Heart left ventricle (tissue), 16 donors: ENCODE data around the gene SLC22A14. TPM values are rescaled to one million over a fixed set of nuclear protein-coding genes. Genes with fewer than 3 reads are reported as not detected.

Source experiments
- ATAC-seq, 4 donors: fragments of 200-7000 bp; cut with Tn5 transposase; one replicate each; pipeline ENCODE4 v1.9.1; 2020 to 2022; ENCODE audit warnings: moderate library complexity in 4 of 4, mild to moderate bottlenecking in 3 of 4, moderate number of reproducible peaks in 1 of 4
- DNase-seq, 5 donors: peaks; one replicate each; pipeline ENCODE4 v3.0.0-alpha.2; 2020
- H3K27ac ChIP-seq, 12 donors: fragments of 200-600 bp; sonication (generic) in 4 of 12; one replicate each; pipeline versions ENCODE4 v1.5.0 to v1.8.0; 2016 to 2022; ENCODE audit warnings: mild to moderate bottlenecking in 2 of 12
- H3K27me3 ChIP-seq, 9 donors: fragments of 200-600 bp; sonication (generic) in 2 of 9; one replicate each; pipeline versions ENCODE4 v1.5.1 to v1.8.0; 2016 to 2022; ENCODE audit warnings: mild to moderate bottlenecking in 3 of 9
- H3K36me3 ChIP-seq, 9 donors: fragments of 200-600 bp; sonication (generic) in 2 of 9; one replicate each; pipeline versions ENCODE4 v1.5.0 to v1.8.0; 2018 to 2022; ENCODE audit warnings: mild to moderate bottlenecking in 2 of 9
- H3K4me1 ChIP-seq, 12 donors: fragments of 200-600 bp; sonication (generic) in 4 of 12; one replicate each; pipeline versions ENCODE4 v1.5.0 to v1.8.0; 2016 to 2022; ENCODE audit warnings: mild to moderate bottlenecking in 3 of 12
- H3K4me3 ChIP-seq, 12 donors: fragments of 200-600 bp; sonication (generic) in 4 of 12; one replicate each; pipeline versions ENCODE4 v1.5.0 to v1.8.0; 2017 to 2022; ENCODE audit warnings: mild to moderate bottlenecking in 9 of 12, moderate library complexity in 4 of 12
- H3K9me3 ChIP-seq, 12 donors: fragments of 200-600 bp; sonication (generic) in 4 of 12; one replicate each; pipeline versions ENCODE4 v1.5.0 to v1.8.0; 2016 to 2022; ENCODE audit warnings: mild to moderate bottlenecking in 1 of 12
- CTCF ChIP-seq, 12 donors: fragments of 200-600 bp; sonication (generic) in 4 of 12; IDR thresholded peaks; one replicate each; pipeline versions ENCODE4 v1.5.0 to v1.8.0; 2018 to 2022; ENCODE audit warnings: antibody characterized with exemption in 12 of 12, mild to moderate bottlenecking in 5 of 12
- POLR2A ChIP-seq, 2 donors: fragments of 450-650 bp; IDR thresholded peaks; one replicate each; pipeline ENCODE4 v1.6.1; 2017; ENCODE audit warnings: antibody characterized with exemption in 2 of 2, mild to moderate bottlenecking in 2 of 2, moderate library complexity in 2 of 2
- WGBS, 4 donors: extraction: QIAGEN DNeasy Blood & Tissue Kit in 2 of 4; methylation state at CpG; one replicate each; pipeline versions ENCODE4 v1.1.5 to v1.1.7; 2013 to 2018; 5-methylcytosine and 5-hydroxymethylcytosine counted together
- intact Hi-C, 10 donors: fragments of 100-400 bp; cut with DNase I; formaldehyde crosslinking; loops; one replicate each; pipeline versions ENCODE4 v1.11.1 to v1.14.2; 2022
- polyA plus RNA-seq, 2 donors: library from polyadenylated mRNA; stranded (reverse); fragments of 200-250 nt; gene quantifications; one replicate each; pipeline ENCODE4 v1.2.3, GENCODE V29; 2013
- total RNA-seq, 9 donors: library from RNA; depleted of rRNA in 2 of 9; stranded (reverse); fragments of >200 nt in 2 of 9; fragmentation: NEBNext Ultra II Directional in 3 of 9; extraction: Animal tissue kit (Norgen Biotek cat#: 25700) in 3 of 9; gene quantifications; one replicate each; pipeline versions ENCODE4 v1.1.0 to v1.2.4, GENCODE V29; 2016 to 2023
- donor health status: ischemic (EF 13 %, LVEDD 7.1; RV severe dilation, severe dysfunction).
- donor health status: healthy with polysubstance abuse.
- donor health status: DM: no; HTN: yes; CAD: no.
- donor health status: DM: no; HTN: no; CAD: no.
- donor health status: ischemic (EF 25% LVEDD 6.9; RV normal size, moderate dysfunction).
- donor health status: ischemic (EF 25% LVEDD 5.7; RV mildly dilated, moderate dysfunction).
- donor health status: healthy.
- donor health status: DM: yes; HTN: yes; CAD: no.
- donor health status: ischemic (EF 35%, LVEDD 5.7; RV mildly dilated, moderate dysfunction).
- donor health status: nonischemic (EF 11% LVEDD 7.7; RV severe dilation, severe dysfunction).
- donor health status: DM: yes; HTN: yes; CAD: no.
- donor health status: PGD.
- donor health status: ischemic (EF 29% LVEDD 5.4; RV normal size, mild dysfunction).
- donor health status: nonischemic (EF 23%, LVEDD 6.1; RV moderate dilation, normal function).

The SLC22A14 gene
- total and polyA plus RNA-seq, 11 donors: 0.06 to 0.14 (median 0.12) TPM; not detected in 7

- Histone ChIP-seq H3K36me3 (no peaks in the 10 kb centered on the region), H3K4me3 (no peak overlapping the region), H3K27me3 (no peaks in the 10 kb centered on the region), H3K9me3 (no peaks in the 10 kb centered on the region), H3K27ac (no peak overlapping the region), H3K4me1 (no peaks in the 10 kb centered on the region)
- DNase-seq: no peak
- TF ChIP-seq POLR2A (IDR thresholded peaks at IDR 0.05) (no peak), CTCF (IDR thresholded peaks at IDR 0.05) (no peak)
- WGBS, 4 donors: 61 to 72% (median 67%) methylated on average over 3 of the region's 3 CpGs
- intact Hi-C loops: no loop called here
- no peak for ATAC-seq
Observed at GRCh38 chr3:38332201-38332600, 50.1 kb downstream of the SLC22A14 start.

GRCh38 chr3:38334142-38335055 lies 52.3 kb downstream of the SLC22A14 start:
- intact Hi-C loops: no loop called here

GRCh38 chr3:38335263-38335662 lies 53.2 kb downstream of the SLC22A14 start:
- intact Hi-C loops: no loop called here
- 63 to 88% (median 80%) methylated on average over 6 of the region's 6 CpGs for WGBS, 4 donors
- H3K9me3 ChIP-seq: no peaks in the 10 kb centered on the region
- no peak overlapping the region for H3K27ac ChIP-seq
- DNase-seq (no peak), ATAC-seq (no peak)
- H3K27me3 ChIP-seq: no peaks in the 10 kb centered on the region
- no peak overlapping the region for H3K4me3 ChIP-seq
- no peak for TF ChIP-seq CTCF (IDR thresholded peaks at IDR 0.05)
- TF ChIP-seq POLR2A (IDR thresholded peaks at IDR 0.05): no peak
- H3K4me1 ChIP-seq: no peaks in the 10 kb centered on the region
- H3K36me3 ChIP-seq: no peaks in the 10 kb centered on the region

More at GRCh38 chr3:38334142-38335055, 52.3 kb downstream of the SLC22A14 start:
- H3K9me3 ChIP-seq: no peaks in the 10 kb centered on the region
- no peak for ATAC-seq
- no peaks in the 10 kb centered on the region for H3K4me1 ChIP-seq
- no peak for TF ChIP-seq POLR2A (IDR thresholded peaks at IDR 0.05)
- H3K27me3 ChIP-seq: no peaks in the 10 kb centered on the region
- DNase-seq: no peak
- no peak overlapping the region for H3K27ac ChIP-seq
- H3K36me3 ChIP-seq: no peaks in the 10 kb centered on the region
- 69 to 82% (median 79%) methylated on average over 5 of the region's 5 CpGs for WGBS, 4 donors
- H3K4me3 ChIP-seq: no peak overlapping the region

GRCh38 chr3:38337703-38338102 lies 55.6 kb downstream of the SLC22A14 start:
- intact Hi-C loops: no loop called here
- ATAC-seq: no peak

More at GRCh38 chr3:38337703-38338102, 55.6 kb downstream of the SLC22A14 start:
- no peak for TF ChIP-seq CTCF (IDR thresholded peaks at IDR 0.05)
- TF ChIP-seq POLR2A (IDR thresholded peaks at IDR 0.05): no peak
- H3K36me3 ChIP-seq: no peaks in the 10 kb centered on the region
- no peaks in the 10 kb centered on the region for H3K27me3 ChIP-seq
- no peaks in the 10 kb centered on the region for H3K4me1 ChIP-seq
- 88 to 94% (median 91%) methylated on average over 2 of the region's 2 CpGs for WGBS, 4 donors
- no peak overlapping the region for H3K27ac ChIP-seq
- DNase-seq: no peak
- H3K4me3 ChIP-seq: no peak overlapping the region
- no peaks in the 10 kb centered on the region for H3K9me3 ChIP-seq
